Epithelial cell of proximal tubule (primary cell): Measurements from ENCODE around the gene ZFP36L2. TPM values are rescaled to one million over a fixed set of nuclear protein-coding genes. Genes with fewer than 3 reads are reported as not detected.
A peak's percentile ranks its signal among the peaks of the same experiment; 100 is the strongest.

Source experiments
- DNase-seq: peaks from one replicate; pipeline ENCODE4 v3.0.0-alpha.2; 2011; ENCODE audit warnings: low read depth
- H3K4me3 ChIP-seq: 2 replicates; pipeline ENCODE4 v1.5.1; 2011; ENCODE audit warnings: low read depth, mild to moderate bottlenecking, low read length
- CTCF ChIP-seq: conservative IDR thresholded peaks from 2 replicates; pipeline ENCODE4 v1.5.1; 2012; ENCODE audit warnings: low read depth, mild to moderate bottlenecking, low read length
- total RNA-seq: library from RNA; depleted of rRNA; stranded (reverse); fragments of >200 nt; gene quantifications from 2 replicates; pipeline ENCODE4 v1.2.3, GENCODE V29; 2015

The ZFP36L2 gene
- total RNA-seq, 1 donor from 2014 or later = 10.5 TPM

DNA sequence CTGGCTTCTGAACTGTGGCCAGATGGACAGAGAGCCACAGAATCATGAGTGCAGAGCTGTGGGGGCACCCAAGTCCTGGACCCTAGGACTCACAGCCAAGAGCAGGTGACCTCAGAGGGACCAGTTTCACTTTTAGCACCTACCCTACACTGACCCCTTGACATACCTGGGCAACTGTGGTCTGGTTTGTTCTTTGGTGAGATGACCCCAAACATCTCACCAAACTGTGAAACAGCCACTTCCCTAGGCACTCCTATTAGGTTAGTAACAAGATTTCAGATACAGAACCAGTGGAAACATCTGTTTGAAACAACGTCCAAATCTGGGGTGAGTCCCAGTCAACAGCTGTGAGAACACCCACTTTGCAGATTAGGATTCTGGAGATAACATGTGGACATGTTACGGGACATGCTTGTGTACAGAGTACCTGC lies 1.9 kb upstream of the ZFP36L2 start:
- no peak for DNase-seq
- peak overlapping the region; percentile 1 for H3K4me3 ChIP-seq

GRCh38 chr2:43227830-43228281 lies 1.4 kb upstream of the ZFP36L2 start:
- no peak for DNase-seq
- peak overlapping the region; percentile 79 for H3K4me3 ChIP-seq
- peak; percentile 40 for TF ChIP-seq CTCF

More for the DNA sequence above, 1.9 kb upstream of the ZFP36L2 start:
- no peak for TF ChIP-seq CTCF

GRCh38 chr2:43226955-43227829 lies 786 bp upstream of the ZFP36L2 start:
- peak overlapping the region; percentile 79 for H3K4me3 ChIP-seq
- no peak for DNase-seq
- TF ChIP-seq CTCF = no peak

- DNase-seq = no peak
- H3K4me3 ChIP-seq = peak overlapping the region; percentile 66
- TF ChIP-seq CTCF = no peak
Observed at GRCh38 chr2:43225788-43226557, 433 bp downstream of the ZFP36L2 start.

DNA sequence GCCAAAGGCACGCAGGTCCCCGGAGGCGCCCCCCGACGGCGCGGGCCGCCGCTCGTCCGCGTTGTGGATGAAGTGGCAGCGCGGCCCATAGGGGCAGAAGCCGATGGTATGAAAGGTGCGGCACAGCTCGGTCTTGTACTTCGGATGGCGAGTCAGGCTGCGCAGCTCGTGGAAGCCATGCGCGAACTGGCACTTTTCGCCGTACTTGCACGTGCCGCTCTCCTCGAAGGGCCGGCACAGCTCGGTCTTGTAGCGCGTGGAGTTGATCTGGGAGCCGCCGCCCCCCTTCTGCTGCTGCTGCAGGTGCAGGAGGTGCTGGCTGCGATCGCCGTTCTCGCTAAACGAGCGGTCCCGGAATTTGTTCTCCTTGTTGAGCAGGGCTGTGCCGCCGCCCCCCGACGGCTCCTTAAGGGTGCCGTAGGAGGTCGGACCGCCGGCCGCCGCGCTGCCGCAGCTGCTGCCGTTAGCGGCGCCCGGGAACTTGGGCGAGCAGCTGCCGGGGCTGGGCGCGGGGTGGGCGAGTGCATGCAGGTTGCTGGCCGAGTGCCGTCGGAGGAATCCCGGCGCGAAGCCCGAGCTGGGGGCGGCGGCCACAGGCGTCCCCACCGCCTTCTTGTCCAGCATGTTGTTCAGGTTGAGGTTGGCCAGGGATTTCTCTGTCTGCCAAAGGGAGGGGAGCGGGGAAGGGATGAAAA lies 1.2 kb downstream of the ZFP36L2 start:
- H3K4me3 ChIP-seq = peak overlapping the region; percentile 66
- TF ChIP-seq CTCF = peak; percentile 2
- DNase-seq = no peak

- TF ChIP-seq CTCF = no peak
- H3K4me3 ChIP-seq = peak overlapping the region; percentile 66
- DNase-seq = no peak
Observed at GRCh38 chr2:43224571-43225092, 1.8 kb downstream of the ZFP36L2 start.
